ENCODE data around the gene RUSF1. TPM values are rescaled to one million over a fixed set of nuclear protein-coding genes. Genes with fewer than 3 reads are reported as not detected.

Gene RUSF1
- total and polyA plus RNA-seq, 10 of the 15 experiments (the other 5 are each of a cell fraction or from before 2014, with no cell fraction given): 0.20 to 46.3 (median 29.7) TPM

GRCh38 chr16:31507929-31508705, at the start of gene RUSF1 (continued):
- TF ChIP-seq REST (IDR thresholded peaks at IDR 0.05; ENCODE audit: low read depth, low read length): no peak
- TF ChIP-seq RELA (IDR thresholded peaks at IDR 0.05; ENCODE audit: borderline replicate concordance, partially characterized antibody): peak; percentile 37
- peak; percentile 71 for TF ChIP-seq HCFC1 (IDR thresholded peaks at IDR 0.05; ENCODE audit: low read length)
- TF ChIP-seq SP1 (IDR thresholded peaks at IDR 0.05; ENCODE audit: low read depth, low read length): peak; percentile 66
- peak; percentile 89 for TF ChIP-seq SIN3A (IDR thresholded peaks at IDR 0.05; ENCODE audit: low read depth, low read length)
- TF ChIP-seq BCL11A (IDR thresholded peaks at IDR 0.05; ENCODE audit: low read depth, low read length): no peak
- no peak for TF ChIP-seq MYB (IDR thresholded peaks at IDR 0.05; ENCODE audit: borderline replicate concordance, low read depth, low read length)
- TF ChIP-seq CEBPB (IDR thresholded peaks at IDR 0.05; ENCODE audit: borderline replicate concordance in 1 of 2, low read depth in 2 of 2, low read length in 2 of 2): no peak
- TF ChIP-seq NFXL1 (IDR thresholded peaks at IDR 0.05; ENCODE audit: borderline replicate concordance): no peak
- no peak for TF ChIP-seq ETV6 (conservative IDR thresholded peaks at IDR 0.05 in 1 of 2, IDR thresholded peaks at IDR 0.05 in 1 of 2; ENCODE audit: borderline replicate concordance in 1 of 2, low read depth in 1 of 2)
- no peak for TF ChIP-seq RFX5 (IDR thresholded peaks at IDR 0.05; ENCODE audit: low read depth, low read length)
- no peak for TF ChIP-seq FOXK2 (IDR thresholded peaks at IDR 0.05)
- TF ChIP-seq MTA3 (IDR thresholded peaks at IDR 0.05; ENCODE audit: borderline replicate concordance, low read length): no peak
- TF ChIP-seq CREB1 (IDR thresholded peaks at IDR 0.05; ENCODE audit: low read depth): peak; percentile 83
- no peak for TF ChIP-seq ZBTB4 (CRISPR knock-in tag; IDR thresholded peaks at IDR 0.05)
- no peak for TF ChIP-seq HDGF (IDR thresholded peaks at IDR 0.05)
- TF ChIP-seq CHD4 (IDR thresholded peaks at IDR 0.05): no peak
- TF ChIP-seq ELK1 (IDR thresholded peaks at IDR 0.05; ENCODE audit: low read depth, low read length): peak; percentile 89
- no peak for TF ChIP-seq BCLAF1 (IDR thresholded peaks at IDR 0.05)
- no peak for TF ChIP-seq BACH1 (IDR thresholded peaks at IDR 0.05; ENCODE audit: borderline replicate concordance)

Measured in GM12878 (cell line).